HepG2 (cell line): ENCODE data around the gene CD244. TPM values are rescaled to one million over a fixed set of nuclear protein-coding genes. Genes with fewer than 3 reads are reported as not detected.

ENCODE experiments used
- ATAC-seq: fragments of 200-7000 bp; cut with Tn5 transposase; 3 replicates; pipeline ENCODE4 v1.9.1; 2020; ENCODE audit warnings: mild to moderate bottlenecking, moderate library complexity
- BruUV-seq: library from RNA; stranded (reverse); fragments of 400-500 nt; replicated peaks from 2 replicates; lab custom pipeline; 2021; lab: Mats Ljungman, UMichigan
- CTCF ChIA-PET: fragments of 300-600 bp; formaldehyde crosslinking; extraction: SDS; loops from one replicate; lab custom pipeline; 2021; ENCODE audit warnings: low total read pairs, inconsistent platforms, low intra/inter-chr PET ratio; lab: Yijun Ruan, JAX
- POLR2A ChIA-PET: fragments of 350-600 bp; sonication (Branson Sonifier 250); formaldehyde crosslinking; loops from one replicate; lab custom pipeline; 2020; ENCODE audit warnings: antibody characterized with exemption, inconsistent platforms; lab: Yijun Ruan, JAX
- DNase-seq: peaks from one replicate; pipeline ENCODE4 v3.0.0-alpha.2; 2015; ENCODE audit warnings: low spot score
- FAIRE-seq: peaks from 3 replicates; lab custom pipeline; 2011; peaks lifted over from hg19 to GRCh38; lab: Jason Lieb, UNC
- H2AFZ ChIP-seq: one replicate; pipeline ENCODE4 v1.6.1; 2011; ENCODE audit warnings: low read length, inconsistent platforms
- H3K27ac ChIP-seq: fragments of 300-600 bp; 3 replicates; pipeline ENCODE4 v1.8.0; 2011; ENCODE audit warnings: mixed run types, mild to moderate bottlenecking, mixed read lengths, low read length, inconsistent platforms; ENCODE audit not compliant: insufficient read depth; ENCODE audit errors: extremely low read length
- H3K27me3 ChIP-seq, 2 experiments: fragments of 200-600 bp in 1 of 2; 2 replicates in 1 of 2; 3 replicates in 1 of 2; pipeline versions ENCODE4 v1.6.0 to v1.8.0; 2011; ENCODE audit warnings: low read length in 2 of 2, mild to moderate bottlenecking in 2 of 2, moderate library complexity in 2 of 2, inconsistent platforms in 1 of 2; ENCODE audit not compliant: insufficient read depth in 2 of 2, control insufficient read depth in 1 of 2
- H3K36me3 ChIP-seq, 2 experiments: fragments of 200-600 bp in 1 of 2; replicated peaks in 1 of 2; 2 replicates in 1 of 2; 3 replicates in 1 of 2; pipeline versions ENCODE4 v1.5.1 to v1.8.0; 2011; ENCODE audit warnings: low read length in 2 of 2, inconsistent platforms in 1 of 2; ENCODE audit not compliant: insufficient read depth in 2 of 2, control insufficient read depth in 1 of 2
- H3K4me1 ChIP-seq: 2 replicates; pipeline ENCODE4 v1.5.1; 2012; ENCODE audit warnings: low read length, inconsistent platforms; ENCODE audit not compliant: insufficient read depth
- H3K4me2 ChIP-seq: 2 replicates; pipeline ENCODE4 v1.6.0; 2011; ENCODE audit warnings: low read depth, low read length, inconsistent platforms
- H3K4me3 ChIP-seq, 3 experiments: fragments of 200-600 bp in 1 of 3; sonication (generic), shearing (Covaris generic) in 1 of 3; replicated peaks in 1 of 3; 2 replicates each; pipeline ENCODE4 v1.5.1; 2011 to 2016; ENCODE audit warnings: low read length in 3 of 3, inconsistent platforms in 2 of 3, low read depth in 2 of 3, mild to moderate bottlenecking in 2 of 3, control low read depth in 1 of 3, mixed read lengths in 1 of 3; ENCODE audit not compliant: insufficient read depth in 1 of 3
- H3K79me2 ChIP-seq: one replicate; pipeline ENCODE4 v1.6.1; 2011; ENCODE audit warnings: low read length, inconsistent platforms; ENCODE audit not compliant: insufficient read depth
- H3K9ac ChIP-seq: 2 replicates; pipeline ENCODE4 v1.6.0; 2011; ENCODE audit warnings: mild to moderate bottlenecking, low read depth, low read length, inconsistent platforms; ENCODE audit not compliant: insufficient read depth
- H3K9me3 ChIP-seq: 2 replicates; pipeline ENCODE4 v1.5.1; 2012; ENCODE audit warnings: mild to moderate bottlenecking, low read length
- H4K20me1 ChIP-seq: 2 replicates; pipeline ENCODE4 v1.6.0; 2011; ENCODE audit warnings: inconsistent platforms, mild to moderate bottlenecking, low read length, moderate library complexity; ENCODE audit not compliant: insufficient read depth
- AHR ChIP-seq: IDR thresholded peaks from 2 replicates; pipeline ENCODE4 v1.6.1; 2018; ENCODE audit warnings: missing genetic modification reagents, missing compliant biosample characterization
- EP300 ChIP-seq, 3 experiments: sonication (generic) in 1 of 3; formaldehyde crosslinking in 1 of 3; IDR thresholded peaks; 2 replicates each; pipeline versions ENCODE4 v1.5.1 to v1.6.1; 2011 to 2020; ENCODE audit warnings: low read depth in 2 of 3, low read length in 2 of 3, borderline replicate concordance in 1 of 3, improper control_type of control experiment in 1 of 3, mild to moderate bottlenecking in 1 of 3, missing genetic modification reagents in 1 of 3, moderate library complexity in 1 of 3
- KLF12 ChIP-seq: sonication (generic); formaldehyde crosslinking; IDR thresholded peaks from 2 replicates; pipeline ENCODE4 v1.4.0; 2020; ENCODE audit warnings: missing genetic modification reagents, borderline replicate concordance
- NFRKB ChIP-seq: fragments of 450-650 bp; IDR thresholded peaks from 2 replicates; pipeline ENCODE4 v1.6.1; 2017
- POLR2A ChIP-seq, 2 experiments: IDR thresholded peaks; 2 replicates each; pipeline ENCODE4 v1.6.1; 2011; ENCODE audit warnings: low read depth in 2 of 2, low read length in 2 of 2, mild to moderate bottlenecking in 1 of 2, moderate library complexity in 1 of 2; ENCODE audit not compliant: insufficient read depth in 1 of 2
- SMAD3 ChIP-seq: sonication (generic); formaldehyde crosslinking; IDR thresholded peaks from 2 replicates; pipeline ENCODE4 v1.4.0; 2020; ENCODE audit warnings: missing genetic modification reagents
- ZNF543 ChIP-seq: sonication (generic); formaldehyde crosslinking; IDR thresholded peaks from 2 replicates; pipeline ENCODE4 v1.4.0; 2020; ENCODE audit warnings: mild to moderate bottlenecking, missing genetic modification reagents
- WGBS: methylation state at CpG from one replicate; pipeline ENCODE4 v1.1.6; 2017; ENCODE audit warnings: low lambda C conversion rate; 5-methylcytosine and 5-hydroxymethylcytosine counted together
- in situ Hi-C: cut with HindIII; loops from 2 replicates; pipeline ENCODE4 v1.10.0; 2017; ENCODE audit warnings: low pct_unique_long_range_greater_than_20kb; ENCODE audit not compliant: extremely low pct_ligation_motif_present
- intact Hi-C: fragments of 100-400 bp; cut with micrococcal nuclease; formaldehyde crosslinking; loops from one replicate; pipeline ENCODE4 v1.10.0; 2022; ENCODE audit not compliant: unreplicated experiment
- polyA plus RNA-seq, 8 experiments: library from polyadenylated mRNA; depleted of rRNA in 3 of 8; stranded (reverse) in 7 of 8; unstranded in 1 of 8; fragments of >200 nt; fragmentation: Illumina TruSeq in 4 of 8; extraction: Trizol in 4 of 8; gene quantifications; 2 replicates each; pipeline versions ENCODE4 v1.2.1 to v1.2.3, GENCODE V29; 2011 to 2016; ENCODE audit warnings: low read depth in 4 of 8, missing spikeins in 1 of 8, mixed read lengths in 1 of 8; ENCODE audit not compliant: insufficient read depth in 1 of 8
- total RNA-seq, 5 experiments: library from RNA; depleted of rRNA; stranded (reverse); fragments of >200 nt; fragmentation: Illumina TruSeq; extraction: Trizol; gene quantifications; 2 replicates each; pipeline ENCODE4 v1.2.3, GENCODE V29; 2016; ENCODE audit warnings: low read depth in 1 of 5
- TF ChIP-seq, protein P1 (sequence below): conservative IDR thresholded peaks from 2 replicates; pipeline ENCODE4 v1.6.1; 2018; ENCODE audit warnings: missing genetic modification reagents

Gene CD244
- total and polyA plus RNA-seq, 2 of the 13 experiments (the other 11 are each of a cell fraction or from before 2014, with no cell fraction given) = 0.09 TPM; not detected in 1

DNA sequence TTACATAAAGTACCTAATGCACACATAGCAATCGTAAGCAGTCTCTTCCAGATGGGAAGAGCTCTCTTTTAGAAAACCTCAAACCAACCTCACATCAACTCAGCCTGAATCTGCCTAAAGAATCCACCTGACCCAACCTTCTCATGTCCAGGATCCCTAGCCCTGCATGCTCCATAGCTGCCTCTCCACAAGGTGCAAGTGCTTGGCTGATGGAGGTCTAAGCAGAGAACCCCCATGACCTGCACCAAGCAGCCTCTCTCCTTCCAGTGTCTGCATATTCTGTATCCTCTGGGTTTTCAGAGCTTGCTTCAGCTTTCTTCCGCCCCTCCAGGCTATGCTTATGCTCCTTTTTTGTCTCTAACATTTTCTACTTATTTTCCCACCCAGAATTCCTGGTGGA is 64.2 kb downstream of the CD244 start:
- WGBS = 8% methylated on average over 2 of the region's 2 CpGs
- no peak overlapping the region for H3K4me3 ChIP-seq
- ChIA-PET CTCF (no interaction called here), POLR2A (no interaction called here)
- no peak overlapping the region for H3K27ac ChIP-seq
- no peaks in the 10 kb centered on the region; a peak in 1 of 5 replicates for H3K27me3 ChIP-seq
- TF ChIP-seq, protein P1, sequence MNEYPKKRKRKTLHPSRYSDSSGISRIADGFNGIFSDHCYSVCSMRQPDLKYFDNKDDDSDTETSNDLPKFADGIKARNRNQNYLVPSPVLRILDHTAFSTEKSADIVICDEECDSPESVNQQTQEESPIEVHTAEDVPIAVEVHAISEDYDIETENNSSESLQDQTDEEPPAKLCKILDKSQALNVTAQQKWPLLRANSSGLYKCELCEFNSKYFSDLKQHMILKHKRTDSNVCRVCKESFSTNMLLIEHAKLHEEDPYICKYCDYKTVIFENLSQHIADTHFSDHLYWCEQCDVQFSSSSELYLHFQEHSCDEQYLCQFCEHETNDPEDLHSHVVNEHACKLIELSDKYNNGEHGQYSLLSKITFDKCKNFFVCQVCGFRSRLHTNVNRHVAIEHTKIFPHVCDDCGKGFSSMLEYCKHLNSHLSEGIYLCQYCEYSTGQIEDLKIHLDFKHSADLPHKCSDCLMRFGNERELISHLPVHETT = no peak
- TF ChIP-seq NFRKB (no peak), EP300 (IDR thresholded peaks at IDR 0.05; ENCODE audit: low read depth in 2 of 2, low read length in 2 of 2) (no peak), EP300 (CRISPR knock-in tag; IDR thresholded peaks at IDR 0.05; ENCODE audit: borderline replicate concordance) (no peak), ZNF543 (CRISPR knock-in tag) (no peak), KLF12 (CRISPR knock-in tag) (no peak)
- intact Hi-C loops (no loop called here), in situ Hi-C loops (no loop called here)
- no peaks in the 10 kb centered on the region for H4K20me1 ChIP-seq
- DNase-seq (no peak), FAIRE-seq (no peak), ATAC-seq (no peak)
- no peaks in the 10 kb centered on the region for H3K36me3 ChIP-seq
- H3K9ac ChIP-seq = no peak overlapping the region
- H3K4me1 ChIP-seq = no peaks in the 10 kb centered on the region
- H3K4me2 ChIP-seq = no peak overlapping the region
- no peaks in the 10 kb centered on the region for H3K79me2 ChIP-seq
- H3K9me3 ChIP-seq = no peaks in the 10 kb centered on the region
- no peak overlapping the region for H2AFZ ChIP-seq
- no TSS peak for BruUV-seq

DNA sequence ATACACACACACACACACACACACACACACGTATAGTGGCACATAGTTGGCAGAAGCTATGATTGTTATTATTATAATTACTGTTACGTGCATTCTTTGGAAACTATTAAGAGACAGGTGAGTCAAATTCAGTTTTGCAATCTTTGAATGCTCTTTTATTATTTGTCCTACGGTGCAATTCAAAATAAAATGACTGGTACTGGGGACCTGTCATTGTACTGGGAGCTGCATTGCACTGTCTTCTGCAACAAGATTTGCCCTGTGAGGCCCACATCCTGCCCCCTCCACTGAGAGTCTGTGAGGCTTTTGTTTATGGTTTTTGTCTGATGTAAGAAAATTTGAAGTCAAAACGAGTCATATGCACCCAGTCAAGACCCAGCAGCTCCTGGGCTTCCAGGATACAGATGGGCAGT is 64.8 kb downstream of the CD244 start:
- no peaks in the 10 kb centered on the region for H4K20me1 ChIP-seq
- no peak for FAIRE-seq
- no peak overlapping the region for H2AFZ ChIP-seq
- no peaks in the 10 kb centered on the region; a peak in 1 of 5 replicates for H3K27me3 ChIP-seq
- in situ Hi-C loops = no loop called here
- H3K27ac ChIP-seq = no peak overlapping the region
- WGBS = 2% methylated on average over 4 of the region's 4 CpGs
- H3K79me2 ChIP-seq = no peaks in the 10 kb centered on the region
- no peaks in the 10 kb centered on the region for H3K4me1 ChIP-seq
- H3K9ac ChIP-seq = no peak overlapping the region
- ChIA-PET POLR2A (no interaction called here), CTCF (no interaction called here)
- DNase-seq = no peak
- no peak overlapping the region for H3K4me2 ChIP-seq
- no peak overlapping the region for H3K4me3 ChIP-seq
- ATAC-seq = no peak
- H3K9me3 ChIP-seq = no peaks in the 10 kb centered on the region
- TF ChIP-seq SMAD3 (no peak), AHR (CRISPR knock-in tag) (no peak), POLR2A (IDR thresholded peaks at IDR 0.05; ENCODE audit: insufficient read depth in 1 of 2, low read depth in 2 of 2, low read length in 2 of 2) (no peak)
- no TSS peak for BruUV-seq
- intact Hi-C loops = no loop called here
- no peaks in the 10 kb centered on the region for H3K36me3 ChIP-seq
